Measurements from ENCODE around the gene PIANP.

- TF ChIP-seq CTCF (IDR thresholded peaks at IDR 0.05) (no peak), EZH2 (IDR thresholded peaks at IDR 0.05) (no peak), EZH2phosphoT487 (IDR thresholded peaks at IDR 0.05) (no peak)
Measured at GRCh38 chr12:6652391-6652790, 48.2 kb downstream of the PIANP start.

All from neural progenitor cell (in vitro differentiated cells).